ENCODE results near the gene SYNDIG1L.

Gene SYNDIG1L

GRCh38 chr14:74427651-74428050 is 1.6 kb upstream of the SYNDIG1L start:
- H4K20me1 ChIP-seq (ENCODE audit: insufficient read depth, low read length, poor library complexity, severe bottlenecking) = no peaks in the 10 kb centered on the region
- H3K9me2 ChIP-seq (replicated peaks; ENCODE audit: low read depth, low read length) = no peaks in the 10 kb centered on the region
- no peak overlapping the region for H2AFZ ChIP-seq (ENCODE audit: low read length)
- H3K27me3 ChIP-seq (ENCODE audit: insufficient read depth, low read length, poor library complexity, severe bottlenecking) = peaks cover 5% of the 10 kb centered on the region
- no peak overlapping the region for H3K4me3 ChIP-seq (ENCODE audit: low read length, poor library complexity, severe bottlenecking)
- H3F3A ChIP-seq (ENCODE audit: low read depth) = no peaks in the 10 kb centered on the region
- H3K9me3 ChIP-seq (ENCODE audit: insufficient read depth, low read depth, low read length) = no peaks in the 10 kb centered on the region
- no peaks in the 10 kb centered on the region for H3K79me2 ChIP-seq (ENCODE audit: insufficient read depth, low read length)
- TF ChIP-seq CTCF (conservative IDR thresholded peaks at IDR 0.05; ENCODE audit: low read length) (no peak), EZH2phosphoT487 (IDR thresholded peaks at IDR 0.05; ENCODE audit: borderline replicate concordance) (no peak)
- H3K9ac ChIP-seq (ENCODE audit: low read depth, low read length, poor library complexity, severe bottlenecking) = no peak overlapping the region
- H3K4me2 ChIP-seq (ENCODE audit: low read depth, low read length, poor library complexity, severe bottlenecking) = no peak overlapping the region
- H3K4me1 ChIP-seq (ENCODE audit: insufficient read depth, low read length, poor library complexity, severe bottlenecking) = no peaks in the 10 kb centered on the region
- H3K36me3 ChIP-seq (ENCODE audit: insufficient read depth, low read length) = no peaks in the 10 kb centered on the region

- Histone ChIP-seq H3K36me3 (ENCODE audit: insufficient read depth, low read length) (no peaks in the 10 kb centered on the region), H3K4me3 (ENCODE audit: low read length, poor library complexity, severe bottlenecking) (no peak overlapping the region), H3K27me3 (ENCODE audit: insufficient read depth, low read length, poor library complexity, severe bottlenecking) (no peaks in the 10 kb centered on the region), H3K9me2 (replicated peaks; ENCODE audit: low read depth, low read length) (no peaks in the 10 kb centered on the region), H2AFZ (ENCODE audit: low read length) (no peak overlapping the region), H3F3A (ENCODE audit: low read depth) (no peaks in the 10 kb centered on the region), H3K4me2 (ENCODE audit: low read depth, low read length, poor library complexity, severe bottlenecking) (no peak overlapping the region), H3K9me3 (ENCODE audit: insufficient read depth, low read depth, low read length) (no peaks in the 10 kb centered on the region), H4K20me1 (ENCODE audit: insufficient read depth, low read length, poor library complexity, severe bottlenecking) (no peaks in the 10 kb centered on the region), H3K79me2 (ENCODE audit: insufficient read depth, low read length) (no peaks in the 10 kb centered on the region), H3K4me1 (ENCODE audit: insufficient read depth, low read length, poor library complexity, severe bottlenecking) (no peaks in the 10 kb centered on the region), H3K9ac (ENCODE audit: low read depth, low read length, poor library complexity, severe bottlenecking) (no peak overlapping the region)
- TF ChIP-seq EZH2phosphoT487 (IDR thresholded peaks at IDR 0.05; ENCODE audit: borderline replicate concordance) (no peak), CTCF (conservative IDR thresholded peaks at IDR 0.05; ENCODE audit: low read length) (no peak)
Observed at GRCh38 chr14:74425525-74426201, 347 bp downstream of the SYNDIG1L start.

GRCh38 chr14:74424606-74425005 is 1.4 kb downstream of the SYNDIG1L start:
- no peak overlapping the region for H3K9ac ChIP-seq (ENCODE audit: low read depth, low read length, poor library complexity, severe bottlenecking)
- no peaks in the 10 kb centered on the region for H3K79me2 ChIP-seq (ENCODE audit: insufficient read depth, low read length)
- no peak overlapping the region for H3K4me3 ChIP-seq (ENCODE audit: low read length, poor library complexity, severe bottlenecking)
- H3K9me3 ChIP-seq (ENCODE audit: insufficient read depth, low read depth, low read length) = no peaks in the 10 kb centered on the region
- no peak overlapping the region for H3K4me2 ChIP-seq (ENCODE audit: low read depth, low read length, poor library complexity, severe bottlenecking)
- no peaks in the 10 kb centered on the region for H4K20me1 ChIP-seq (ENCODE audit: insufficient read depth, low read length, poor library complexity, severe bottlenecking)
- H2AFZ ChIP-seq (ENCODE audit: low read length) = no peak overlapping the region
- H3K4me1 ChIP-seq (ENCODE audit: insufficient read depth, low read length, poor library complexity, severe bottlenecking) = no peaks in the 10 kb centered on the region
- no peak for TF ChIP-seq EZH2phosphoT487 (IDR thresholded peaks at IDR 0.05; ENCODE audit: borderline replicate concordance)
- no peak for TF ChIP-seq CTCF (conservative IDR thresholded peaks at IDR 0.05; ENCODE audit: low read length)
- H3F3A ChIP-seq (ENCODE audit: low read depth) = no peaks in the 10 kb centered on the region
- H3K9me2 ChIP-seq (replicated peaks; ENCODE audit: low read depth, low read length) = no peaks in the 10 kb centered on the region
- H3K36me3 ChIP-seq (ENCODE audit: insufficient read depth, low read length) = no peaks in the 10 kb centered on the region
- no peaks in the 10 kb centered on the region for H3K27me3 ChIP-seq (ENCODE audit: insufficient read depth, low read length, poor library complexity, severe bottlenecking)

Measured in Loucy (cell line).